ENCODE data around the gene SAP30L. TPM values are rescaled to one million over a fixed set of nuclear protein-coding genes. Genes with fewer than 3 reads are reported as not detected.

The SAP30L gene
- total and polyA plus RNA-seq, 7 donors = 9.2 to 35.7 (median 26.0) TPM

GRCh38 chr5:154412316-154412715 is 33.5 kb upstream of the SAP30L start:
- ATAC-seq (no peak), DNase-seq (no peak)
- TF ChIP-seq, protein P1, sequence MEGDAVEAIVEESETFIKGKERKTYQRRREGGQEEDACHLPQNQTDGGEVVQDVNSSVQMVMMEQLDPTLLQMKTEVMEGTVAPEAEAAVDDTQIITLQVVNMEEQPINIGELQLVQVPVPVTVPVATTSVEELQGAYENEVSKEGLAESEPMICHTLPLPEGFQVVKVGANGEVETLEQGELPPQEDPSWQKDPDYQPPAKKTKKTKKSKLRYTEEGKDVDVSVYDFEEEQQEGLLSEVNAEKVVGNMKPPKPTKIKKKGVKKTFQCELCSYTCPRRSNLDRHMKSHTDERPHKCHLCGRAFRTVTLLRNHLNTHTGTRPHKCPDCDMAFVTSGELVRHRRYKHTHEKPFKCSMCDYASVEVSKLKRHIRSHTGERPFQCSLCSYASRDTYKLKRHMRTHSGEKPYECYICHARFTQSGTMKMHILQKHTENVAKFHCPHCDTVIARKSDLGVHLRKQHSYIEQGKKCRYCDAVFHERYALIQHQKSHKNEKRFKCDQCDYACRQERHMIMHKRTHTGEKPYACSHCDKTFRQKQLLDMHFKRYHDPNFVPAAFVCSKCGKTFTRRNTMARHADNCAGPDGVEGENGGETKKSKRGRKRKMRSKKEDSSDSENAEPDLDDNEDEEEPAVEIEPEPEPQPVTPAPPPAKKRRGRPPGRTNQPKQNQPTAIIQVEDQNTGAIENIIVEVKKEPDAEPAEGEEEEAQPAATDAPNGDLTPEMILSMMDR (IDR thresholded peaks at IDR 0.05) = no peak
- H3K4me3 ChIP-seq = no peak overlapping the region
- peaks cover 0 to 25% of the 10 kb centered on the region in 2 donors for H3K36me3 ChIP-seq (ENCODE audit: insufficient read depth in 1 of 2, low read depth in 1 of 2)
- no peaks in the 10 kb centered on the region for H3K9me3 ChIP-seq
- H3K27me3 ChIP-seq (ENCODE audit: insufficient read depth in 3 of 3, low read length in 2 of 3) = no peaks in the 10 kb centered on the region
- intact Hi-C loops (cut with DNase I) = no loop called here
- WGBS, 3 donors = 95 to 97% (median 96%) methylated on average over 3 of the region's 3 CpGs
- no peaks in the 10 kb centered on the region for H3K4me1 ChIP-seq
- no peak overlapping the region for H3K27ac ChIP-seq

DNA sequence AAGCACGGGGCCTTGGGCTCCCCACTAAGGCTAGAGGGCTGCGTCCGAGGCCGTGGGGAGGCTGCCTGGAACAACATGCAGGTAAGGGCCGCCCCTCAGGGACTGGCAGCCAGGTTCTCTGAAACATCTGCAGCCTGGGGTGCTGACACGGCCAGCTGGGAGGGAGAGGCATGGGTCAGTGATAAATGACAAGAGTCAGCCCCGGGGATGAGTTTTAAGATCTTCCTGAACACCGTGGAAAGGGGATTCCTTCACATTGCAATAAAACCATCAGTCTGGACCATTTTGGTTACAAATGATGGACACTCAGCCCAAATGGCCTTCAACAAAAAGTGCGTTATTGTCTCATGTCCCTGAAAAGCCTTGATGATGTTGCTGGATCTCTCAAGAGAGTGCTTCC is 32.9 kb upstream of the SAP30L start:
- Histone ChIP-seq H3K27ac (no peak overlapping the region), H3K27me3 (ENCODE audit: insufficient read depth in 3 of 3, low read length in 2 of 3) (no peaks in the 10 kb centered on the region), H3K9me3 (no peaks in the 10 kb centered on the region), H3K4me1 (no peaks in the 10 kb centered on the region), H3K36me3 (ENCODE audit: insufficient read depth in 1 of 2, low read depth in 1 of 2) (peaks cover 0 to 31% of the 10 kb centered on the region in 2 donors), H3K4me3 (no peak overlapping the region)
- intact Hi-C loops (cut with DNase I) = no loop called here
- TF ChIP-seq, protein P1 (IDR thresholded peaks at IDR 0.05) = no peak
- DNase-seq = no peak
- no peak for ATAC-seq
- WGBS, 3 donors = 83 to 88% (median 84%) methylated on average over 9 of the region's 9 CpGs

DNA sequence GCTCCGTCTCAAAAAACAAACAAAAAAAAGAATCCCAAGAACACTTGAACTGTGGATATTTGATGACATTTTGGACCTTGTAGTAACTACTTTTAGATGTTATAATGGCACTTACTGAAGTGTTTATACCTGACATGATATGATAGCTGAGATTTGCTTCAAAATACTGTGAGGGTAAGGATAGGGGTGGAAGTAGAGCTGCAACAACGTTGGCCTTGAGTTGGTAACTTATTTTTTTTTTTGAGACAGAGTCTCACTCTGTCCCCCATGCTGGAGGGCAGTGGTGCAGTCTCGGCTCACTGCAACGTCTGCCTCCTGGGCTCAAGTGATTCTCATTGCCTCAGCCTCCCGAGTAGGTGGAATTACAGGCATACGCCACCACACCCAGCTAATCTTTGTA is 30.7 kb upstream of the SAP30L start:
- H3K4me3 ChIP-seq = no peak overlapping the region
- H3K4me1 ChIP-seq = no peaks in the 10 kb centered on the region
- DNase-seq (no peak), ATAC-seq (no peak)
- intact Hi-C loops (cut with DNase I) = no loop called here
- 83 to 88% (median 86%) methylated on average over 6 of the region's 6 CpGs for WGBS, 3 donors
- TF ChIP-seq, protein P1 (IDR thresholded peaks at IDR 0.05) = no peak
- no peaks in the 10 kb centered on the region for H3K27me3 ChIP-seq (ENCODE audit: insufficient read depth in 3 of 3, low read length in 2 of 3)
- H3K36me3 ChIP-seq (ENCODE audit: insufficient read depth in 1 of 2, low read depth in 1 of 2) = peaks cover 0 to 35% of the 10 kb centered on the region in 2 donors
- H3K9me3 ChIP-seq = no peaks in the 10 kb centered on the region
- H3K27ac ChIP-seq = no peak overlapping the region

DNA sequence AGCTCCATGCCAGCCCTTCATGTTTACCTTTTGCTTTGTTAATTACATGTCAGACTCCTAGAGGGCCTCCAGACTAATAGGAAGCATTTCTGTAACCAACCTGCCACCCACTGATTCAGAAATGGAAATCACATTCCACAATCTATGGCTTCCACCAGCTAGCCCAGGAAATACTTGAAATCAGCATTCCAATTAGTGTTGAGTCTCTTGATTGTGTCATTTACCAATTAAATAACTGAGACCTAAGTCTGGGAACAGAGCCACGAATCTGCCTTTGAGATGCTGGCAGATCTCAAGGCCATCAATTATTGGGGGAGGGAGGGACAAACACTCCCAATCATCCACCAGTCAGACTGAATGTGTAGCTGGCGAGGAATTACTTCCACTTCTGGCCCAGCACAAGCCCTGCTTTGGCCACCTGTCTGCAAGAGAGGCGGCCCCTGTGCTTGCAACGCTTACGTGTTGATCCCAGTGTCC is 27.4 kb upstream of the SAP30L start:
- ATAC-seq (no peak), DNase-seq (no peak)
- intact Hi-C loops (cut with DNase I) = no loop called here
- TF ChIP-seq, protein P1 (IDR thresholded peaks at IDR 0.05) = no peak
- H3K9me3 ChIP-seq = peaks cover 3% of the 10 kb centered on the region
- no peak overlapping the region for H3K27ac ChIP-seq
- H3K4me3 ChIP-seq = no peak overlapping the region
- peaks cover 0 to 34% of the 10 kb centered on the region in 2 donors for H3K36me3 ChIP-seq (ENCODE audit: insufficient read depth in 1 of 2, low read depth in 1 of 2)
- no peaks in the 10 kb centered on the region for H3K27me3 ChIP-seq (ENCODE audit: insufficient read depth in 3 of 3, low read length in 2 of 3)
- 77 to 89% (median 89%) methylated on average over 5 of the region's 5 CpGs for WGBS, 3 donors
- H3K4me1 ChIP-seq = no peaks in the 10 kb centered on the region

DNA sequence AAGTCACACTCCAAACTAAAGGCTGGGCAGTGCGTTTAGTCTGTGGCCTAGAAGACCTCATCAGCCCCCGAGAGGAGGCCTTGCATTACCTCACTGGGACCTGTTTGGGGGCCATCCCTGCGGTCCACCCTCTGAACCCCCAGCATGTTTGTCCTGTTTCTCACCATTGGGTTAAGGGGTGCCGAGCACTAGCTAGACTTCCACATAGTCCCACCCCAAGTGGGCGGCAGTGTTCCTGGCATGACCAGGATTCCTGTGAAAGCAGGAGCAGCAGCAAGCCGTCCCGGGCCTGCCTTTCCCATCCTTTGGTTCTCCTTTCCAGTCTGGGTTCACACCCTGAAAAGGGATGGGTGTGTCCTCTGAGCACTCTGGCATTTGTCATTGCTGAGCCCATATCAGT is 26.6 kb upstream of the SAP30L start:
- intact Hi-C loops (cut with DNase I) = no loop called here
- no peaks in the 10 kb centered on the region for H3K27me3 ChIP-seq (ENCODE audit: insufficient read depth in 3 of 3, low read length in 2 of 3)
- H3K9me3 ChIP-seq = peaks cover 5% of the 10 kb centered on the region
- no peak overlapping the region for H3K4me3 ChIP-seq
- ATAC-seq (no peak), DNase-seq (no peak)
- H3K27ac ChIP-seq = no peak overlapping the region
- H3K36me3 ChIP-seq (ENCODE audit: insufficient read depth in 1 of 2, low read depth in 1 of 2) = peaks cover 0 to 34% of the 10 kb centered on the region in 2 donors
- TF ChIP-seq, protein P1 (IDR thresholded peaks at IDR 0.05) = no peak
- no peaks in the 10 kb centered on the region for H3K4me1 ChIP-seq
- 83 to 90% (median 85%) methylated on average over 7 of the region's 7 CpGs for WGBS, 3 donors
